HK-2 (cell line): ENCODE measurements around the gene SVIL.
"Not testable (repeated sequence)": the region's sequence is repeated elsewhere in the genome, so short reads cannot be mapped to it uniquely, and the experiment has no call there.

Experiments
- DNase-seq: peaks from one replicate; pipeline ENCODE4 v3.0.0-alpha.2; 2018; ENCODE audit not compliant: unreplicated experiment

The SVIL gene

GRCh38 chr10:29455095-29455494, 179.7 kb downstream of the SVIL start:
- no peak for DNase-seq

- no peak for DNase-seq
Measured at GRCh38 chr10:29454250-29454649, 180.5 kb downstream of the SVIL start.

- DNase-seq: no peak
Measured at GRCh38 chr10:29452546-29452945, 182.2 kb downstream of the SVIL start.

- DNase-seq: no peak
Measured at GRCh38 chr10:29451946-29452345, 182.8 kb downstream of the SVIL start.

DNA sequence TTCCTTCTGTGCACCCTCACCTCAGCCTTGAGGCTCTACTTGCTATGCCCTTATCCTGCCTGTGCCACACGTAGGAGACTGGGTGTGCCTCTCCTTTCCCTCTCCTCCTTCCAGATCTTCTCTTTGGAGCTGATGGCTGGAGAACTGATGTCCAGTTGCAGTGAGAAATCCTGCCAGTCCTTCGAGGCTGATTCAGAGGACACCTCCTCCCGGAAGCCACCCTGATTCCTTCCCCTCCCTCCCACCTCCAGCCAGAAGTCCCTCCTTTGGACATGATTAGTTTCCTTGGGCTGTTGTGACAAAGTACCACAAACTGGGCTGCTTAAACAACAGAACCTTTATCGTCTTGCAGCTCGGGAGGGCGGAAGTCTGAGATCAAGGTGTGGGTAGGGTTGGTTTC, 184.4 kb downstream of the SVIL start:
- no peak for DNase-seq

DNA sequence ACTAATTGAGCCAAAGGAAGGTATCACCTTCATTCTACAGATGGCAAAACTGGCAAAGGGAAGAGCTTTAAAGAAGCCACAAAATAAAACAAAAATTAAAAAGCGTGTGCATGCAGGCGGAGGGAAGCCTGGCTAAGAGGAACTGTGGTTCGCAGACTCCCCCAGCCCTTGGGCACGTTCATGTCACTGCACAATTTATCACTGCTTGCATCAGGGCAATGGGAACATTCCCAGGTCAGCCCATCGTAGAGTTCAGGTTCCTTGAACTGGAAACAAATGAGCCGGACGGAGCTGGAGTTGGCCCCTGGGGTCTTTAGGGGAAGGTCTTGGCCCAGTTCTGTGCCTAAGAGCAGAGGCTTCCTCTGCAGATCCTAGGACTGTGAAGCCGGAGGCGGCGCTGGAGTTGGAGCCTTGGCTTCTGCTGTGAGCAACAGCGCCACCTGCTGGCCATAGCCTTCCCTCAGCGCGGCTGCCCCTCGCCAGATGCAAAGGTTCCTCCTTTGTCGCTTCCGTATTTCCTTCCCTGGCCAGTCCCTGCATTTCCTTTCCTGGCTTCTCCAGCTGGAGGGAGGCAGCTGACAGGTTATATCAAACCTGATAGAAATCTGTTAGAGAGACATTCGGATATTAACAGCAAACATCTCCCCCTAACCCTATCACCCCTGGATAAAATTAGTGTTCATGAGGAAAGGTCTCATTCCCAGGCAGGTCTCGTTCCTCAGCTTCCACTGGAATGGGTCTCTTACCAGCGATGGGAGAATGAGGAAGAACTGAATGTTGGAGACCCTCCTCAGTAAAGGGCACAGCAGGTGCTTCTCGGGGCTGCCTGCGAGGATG, 185.8 kb downstream of the SVIL start:
- peak; percentile 61 for DNase-seq

GRCh38 chr10:29448125-29448524, 186.6 kb downstream of the SVIL start:
- no peak for DNase-seq

GRCh38 chr10:29446327-29446726, 188.4 kb downstream of the SVIL start:
- no peak for DNase-seq

GRCh38 chr10:29443745-29444523, 190.8 kb downstream of the SVIL start:
- DNase-seq: no peak

DNA sequence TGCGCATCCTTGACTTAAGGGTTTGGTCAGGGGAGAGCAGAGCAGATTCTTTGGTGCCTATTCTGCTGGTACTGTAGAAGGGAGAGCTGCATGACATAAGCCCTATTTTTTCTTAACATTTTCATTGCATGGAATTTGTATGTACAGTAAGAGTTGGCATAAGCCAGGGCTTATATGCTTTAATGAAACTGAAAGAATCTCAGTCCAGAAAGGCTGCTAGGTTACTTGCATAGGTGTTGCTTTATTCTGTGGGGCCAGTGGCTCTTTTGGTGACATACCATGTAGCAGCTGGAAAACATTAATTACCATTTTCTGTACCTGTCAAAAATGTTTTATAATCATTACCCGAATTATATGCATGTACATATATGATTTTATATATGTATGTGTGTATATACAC, 193.8 kb downstream of the SVIL start:
- no peak for DNase-seq

GRCh38 chr10:29439005-29439404, 195.8 kb downstream of the SVIL start:
- not testable (repeated sequence) for DNase-seq

DNA sequence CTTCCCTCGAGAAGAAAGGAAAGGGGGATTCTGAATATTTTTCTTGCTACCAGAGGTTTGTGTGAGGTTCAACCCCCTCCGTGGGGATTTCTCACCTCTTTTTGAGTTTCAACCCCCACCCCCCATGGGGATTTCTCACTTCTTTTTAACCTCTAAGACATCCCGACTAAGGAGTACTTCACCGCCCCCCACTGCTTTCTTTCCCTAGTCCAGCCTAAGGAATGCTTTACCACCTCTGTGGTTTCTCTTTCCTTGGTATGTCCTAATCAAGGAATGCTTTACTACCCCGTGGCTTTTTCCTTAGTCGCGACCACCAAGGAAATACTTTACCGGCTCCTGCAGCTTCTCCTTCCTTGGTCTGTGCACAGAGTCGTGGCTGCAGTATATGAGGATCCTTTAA, 196.5 kb downstream of the SVIL start:
- no peak for DNase-seq

GRCh38 chr10:29437871-29438270, 196.9 kb downstream of the SVIL start:
- no peak for DNase-seq

DNA sequence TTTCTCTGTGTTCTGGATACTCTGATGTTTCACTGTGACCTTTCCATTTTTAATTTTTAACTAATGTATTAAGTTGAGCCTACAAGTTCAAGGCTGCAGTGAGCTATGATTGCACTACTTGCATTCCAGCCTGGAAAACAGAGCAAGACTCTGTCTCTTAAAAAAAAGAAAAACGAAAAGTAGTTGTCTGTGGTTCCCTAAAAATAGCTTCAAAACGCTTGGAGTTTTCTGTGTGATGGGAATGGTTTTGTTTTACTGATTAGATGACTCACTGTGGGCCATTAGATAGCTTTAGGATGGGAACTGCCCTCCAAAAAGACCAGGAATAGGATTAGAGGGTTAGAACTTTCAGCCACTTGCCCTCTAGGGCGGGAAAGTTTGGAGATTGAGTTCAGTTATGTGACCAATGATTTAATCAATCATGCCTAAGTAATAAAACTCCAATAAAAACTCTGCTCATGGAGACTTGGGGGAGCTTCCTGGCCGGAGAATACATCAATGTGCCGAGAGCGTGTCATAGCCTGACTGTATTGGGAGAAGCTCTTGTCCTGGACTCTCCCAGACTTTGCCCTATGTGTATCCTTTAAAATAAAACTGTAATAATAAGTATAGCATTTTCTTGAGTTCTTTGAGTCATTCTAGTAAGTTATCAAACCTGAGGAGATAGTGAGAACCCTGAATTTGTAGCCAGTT, 198.8 kb downstream of the SVIL start:
- DNase-seq: no peak

GRCh38 chr10:29434111-29434510, 200.7 kb downstream of the SVIL start:
- no peak for DNase-seq

GRCh38 chr10:29431711-29432110, 203.1 kb downstream of the SVIL start:
- DNase-seq: no peak

- DNase-seq: no peak
Measured at GRCh38 chr10:29430101-29430500, 204.7 kb downstream of the SVIL start.

GRCh38 chr10:29428486-29428885, 206.3 kb downstream of the SVIL start:
- no peak for DNase-seq

DNA sequence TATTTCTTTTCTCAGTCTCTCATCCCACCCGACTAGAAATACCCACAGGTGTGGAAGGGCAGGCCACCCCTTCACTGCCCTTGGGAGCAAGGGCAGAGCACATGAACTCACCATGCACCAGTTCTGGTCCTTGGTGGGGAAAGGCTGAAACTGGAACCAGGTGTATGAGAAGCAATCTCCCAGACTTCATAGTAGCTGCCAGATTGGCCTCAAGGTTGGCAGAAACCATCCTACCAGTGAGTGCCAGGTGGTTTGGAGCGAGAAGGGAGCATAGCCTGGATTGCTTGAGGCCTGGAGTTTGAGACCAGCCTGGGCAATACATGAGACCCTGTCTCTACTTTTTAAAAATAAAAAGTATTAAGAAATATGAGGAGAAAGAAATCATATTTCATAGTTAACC, 207.1 kb downstream of the SVIL start:
- DNase-seq: no peak

GRCh38 chr10:29426420-29426819, 208.4 kb downstream of the SVIL start:
- DNase-seq: no peak

- no peak for DNase-seq
Measured at GRCh38 chr10:29424017-29424416, 210.8 kb downstream of the SVIL start.

- DNase-seq: no peak
Measured at GRCh38 chr10:29420744-29421143, 214.0 kb downstream of the SVIL start.

GRCh38 chr10:29417324-29417723, 217.4 kb downstream of the SVIL start:
- DNase-seq: no peak
